Tibial nerve (tissue), 4 donors: ENCODE measurements around the gene EEPD1.

ENCODE experiments used
- EP300 ChIP-seq, 2 donors: sonication (generic); formaldehyde crosslinking; IDR thresholded peaks; one replicate each; pipeline ENCODE4 v1.6.1; 2017; ENCODE audit warnings: antibody characterized with exemption in 2 of 2, mild to moderate bottlenecking in 1 of 2
- TF ChIP-seq, protein P1 (sequence below), 5 experiments: fragments of 200-600 bp in 3 of 5; fragments of 450-650 bp in 2 of 5; sonication (generic) in 3 of 5; IDR thresholded peaks; one replicate each; pipeline ENCODE4 v1.5.1; 2016 to 2019; ENCODE audit warnings: antibody characterized with exemption in 5 of 5, mild to moderate bottlenecking in 3 of 5, moderate library complexity in 2 of 5

DNA sequence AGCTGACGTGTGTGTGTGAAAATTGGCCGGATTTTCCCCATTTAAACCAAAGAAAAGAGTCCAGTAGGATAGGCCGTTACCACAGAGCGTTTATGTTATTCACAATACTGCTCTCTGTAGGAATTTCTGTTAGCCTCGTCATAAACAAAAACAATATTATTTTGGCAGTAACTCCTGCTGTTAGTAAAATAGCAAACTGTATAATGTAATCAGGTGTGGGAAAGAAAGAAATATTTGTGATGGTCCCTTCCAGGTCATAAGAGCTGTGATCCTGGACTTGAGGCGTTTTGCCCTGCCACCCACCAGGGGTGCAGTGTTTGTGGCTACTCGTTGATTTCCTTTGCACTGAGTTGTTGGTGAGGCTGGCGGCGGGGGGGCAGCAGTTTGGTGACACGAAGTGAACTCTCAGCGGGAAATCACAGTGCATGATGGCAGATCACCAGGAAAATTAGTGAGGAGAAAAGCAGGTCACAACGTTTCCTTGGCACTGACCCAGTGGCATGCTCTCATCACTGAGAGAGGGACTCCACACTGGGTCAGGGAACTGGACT lies 2.8 kb downstream of the EEPD1 start:
- TF ChIP-seq, protein P1, sequence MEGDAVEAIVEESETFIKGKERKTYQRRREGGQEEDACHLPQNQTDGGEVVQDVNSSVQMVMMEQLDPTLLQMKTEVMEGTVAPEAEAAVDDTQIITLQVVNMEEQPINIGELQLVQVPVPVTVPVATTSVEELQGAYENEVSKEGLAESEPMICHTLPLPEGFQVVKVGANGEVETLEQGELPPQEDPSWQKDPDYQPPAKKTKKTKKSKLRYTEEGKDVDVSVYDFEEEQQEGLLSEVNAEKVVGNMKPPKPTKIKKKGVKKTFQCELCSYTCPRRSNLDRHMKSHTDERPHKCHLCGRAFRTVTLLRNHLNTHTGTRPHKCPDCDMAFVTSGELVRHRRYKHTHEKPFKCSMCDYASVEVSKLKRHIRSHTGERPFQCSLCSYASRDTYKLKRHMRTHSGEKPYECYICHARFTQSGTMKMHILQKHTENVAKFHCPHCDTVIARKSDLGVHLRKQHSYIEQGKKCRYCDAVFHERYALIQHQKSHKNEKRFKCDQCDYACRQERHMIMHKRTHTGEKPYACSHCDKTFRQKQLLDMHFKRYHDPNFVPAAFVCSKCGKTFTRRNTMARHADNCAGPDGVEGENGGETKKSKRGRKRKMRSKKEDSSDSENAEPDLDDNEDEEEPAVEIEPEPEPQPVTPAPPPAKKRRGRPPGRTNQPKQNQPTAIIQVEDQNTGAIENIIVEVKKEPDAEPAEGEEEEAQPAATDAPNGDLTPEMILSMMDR (IDR thresholded peaks at IDR 0.05) = no peak
- TF ChIP-seq EP300 (IDR thresholded peaks at IDR 0.05) = no peak
